GM12874 (cell line): ENCODE measurements around the gene CD79B.

Experiments used
- CTCF ChIP-seq: IDR thresholded peaks from 2 replicates; pipeline ENCODE4 v1.5.1; 2011; ENCODE audit warnings: low read depth, mild to moderate bottlenecking, control low read depth, low read length, moderate library complexity; ENCODE audit not compliant: insufficient read depth

Gene CD79B

GRCh38 chr17:63961355-63962212 is 29.5 kb upstream of the CD79B start:
- no peak for TF ChIP-seq CTCF

- TF ChIP-seq CTCF = no peak
Measured at GRCh38 chr17:63960430-63960829, 28.3 kb upstream of the CD79B start.

- TF ChIP-seq CTCF = no peak
Measured at GRCh38 chr17:63960006-63960405, 27.9 kb upstream of the CD79B start.

- no peak for TF ChIP-seq CTCF
Measured at GRCh38 chr17:63956296-63956920, 24.3 kb upstream of the CD79B start.

GRCh38 chr17:63955791-63956190 is 23.7 kb upstream of the CD79B start:
- TF ChIP-seq CTCF = no peak

- no peak for TF ChIP-seq CTCF
Measured at GRCh38 chr17:63955232-63955631, 23.1 kb upstream of the CD79B start.

- TF ChIP-seq CTCF = no peak
Measured at GRCh38 chr17:63954402-63955063, 22.4 kb upstream of the CD79B start.
